ENCODE data around the gene TUBD1. TPM values are rescaled to one million over a fixed set of nuclear protein-coding genes. Genes with fewer than 3 reads are reported as not detected.
"Not testable (repeated sequence)": the region's sequence is repeated elsewhere in the genome, so short reads cannot be mapped to it uniquely, and the experiment has no call there.

Gene TUBD1
- total RNA-seq, 1 experiment from 2014 or later: 7.3 TPM

DNA sequence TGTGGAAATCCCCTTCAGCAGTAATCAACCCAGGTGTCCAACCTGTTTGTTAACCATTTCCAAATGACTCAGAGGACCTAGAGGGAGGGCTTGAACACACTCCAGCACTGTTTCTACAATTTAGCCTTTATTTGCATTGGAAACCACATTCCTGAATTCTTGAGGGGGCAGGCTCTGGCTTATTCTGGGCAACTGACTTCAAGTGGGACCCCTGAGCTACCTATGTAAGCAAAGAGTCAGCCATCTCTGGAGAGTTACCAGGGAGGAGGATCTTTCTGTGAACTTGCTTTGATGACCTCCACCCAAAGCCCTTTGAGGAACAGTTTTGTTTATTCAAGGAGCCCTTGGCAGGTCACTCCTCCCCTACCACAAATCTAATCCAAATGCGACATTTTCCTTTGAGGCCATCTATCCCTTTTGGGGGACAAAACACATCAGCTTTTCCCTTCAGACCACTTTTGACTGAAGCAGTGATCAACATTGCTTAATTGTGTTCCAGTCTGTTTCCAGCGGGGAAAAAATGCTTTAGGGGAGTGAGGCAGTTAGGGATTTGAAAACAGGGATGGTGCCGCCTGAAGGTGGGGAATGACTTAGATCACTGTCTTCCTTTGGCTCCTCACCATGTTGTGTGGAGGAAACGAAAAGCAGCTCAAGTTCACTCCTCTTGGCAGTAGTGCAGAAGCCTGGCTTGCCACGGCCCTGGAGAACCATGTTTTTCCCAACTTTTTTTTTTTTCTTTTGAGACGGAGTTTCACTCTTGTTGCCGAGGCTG is 46.2 kb downstream of the TUBD1 start:
- no peaks in the 10 kb centered on the region for H3K36me3 ChIP-seq (ENCODE audit: insufficient read depth, low read length)
- no peak overlapping the region for H3K4me2 ChIP-seq (ENCODE audit: low read depth, low read length, poor library complexity, severe bottlenecking)
- DNase-seq: no peak
- H3K9ac ChIP-seq (ENCODE audit: low read length): no peak overlapping the region
- H3K27ac ChIP-seq (ENCODE audit: low read length): no peak overlapping the region
- H3K27me3 ChIP-seq (ENCODE audit: low read length): no peaks in the 10 kb centered on the region
- H3K4me3 ChIP-seq (ENCODE audit: low read length): no peak overlapping the region
- H3K9me3 ChIP-seq (ENCODE audit: low read length): no peaks in the 10 kb centered on the region
- no peaks in the 10 kb centered on the region for H3K79me2 ChIP-seq (ENCODE audit: low read length)
- peaks cover 20% of the 10 kb centered on the region for H3K4me1 ChIP-seq (ENCODE audit: low read length)
- no peak overlapping the region for H2AFZ ChIP-seq (ENCODE audit: low read length)
- no peaks in the 10 kb centered on the region for H4K20me1 ChIP-seq (ENCODE audit: insufficient read depth, low read depth, low read length)
- H3K9me2 ChIP-seq (replicated peaks; ENCODE audit: insufficient read depth, low read length): no peaks in the 10 kb centered on the region

DNA sequence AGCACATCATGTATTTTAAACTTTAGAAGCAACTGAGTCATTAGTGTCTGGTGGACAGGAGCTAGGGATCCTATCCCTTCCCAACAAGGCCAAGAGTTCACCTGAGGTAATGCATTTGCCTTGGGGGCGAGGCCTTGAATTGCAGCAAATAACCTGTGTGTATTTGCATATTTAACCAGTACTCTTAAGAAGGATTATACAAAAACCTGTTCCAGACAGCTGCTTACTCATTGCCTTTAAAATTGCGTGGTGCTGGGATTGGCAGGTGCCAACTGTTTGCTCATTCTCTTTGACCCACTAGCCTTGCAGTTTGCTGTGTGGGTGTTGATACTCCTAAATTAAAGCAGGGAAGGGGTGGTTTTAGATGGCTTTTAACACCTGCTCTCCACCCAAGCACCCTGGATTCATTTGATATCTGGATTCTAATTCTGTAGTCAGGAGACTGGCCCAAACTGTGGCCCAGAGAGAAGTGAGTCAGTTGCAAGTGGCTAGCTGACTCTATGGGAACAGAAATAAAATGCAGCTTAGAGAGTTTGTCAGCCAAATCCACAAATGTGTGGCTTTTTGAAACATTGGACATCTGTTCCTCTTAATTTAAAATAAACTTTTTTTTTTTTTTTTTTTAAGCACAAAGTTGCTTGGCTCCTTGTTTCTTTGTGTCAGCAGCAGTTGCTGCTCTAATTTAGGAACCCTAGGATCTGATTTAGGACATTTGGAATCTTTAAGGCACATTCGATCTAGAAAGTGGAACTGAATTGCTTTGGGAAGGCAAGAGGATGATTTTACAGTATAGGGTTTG is 46.9 kb downstream of the TUBD1 start:
- no peak overlapping the region for H3K9ac ChIP-seq (ENCODE audit: low read length)

DNA sequence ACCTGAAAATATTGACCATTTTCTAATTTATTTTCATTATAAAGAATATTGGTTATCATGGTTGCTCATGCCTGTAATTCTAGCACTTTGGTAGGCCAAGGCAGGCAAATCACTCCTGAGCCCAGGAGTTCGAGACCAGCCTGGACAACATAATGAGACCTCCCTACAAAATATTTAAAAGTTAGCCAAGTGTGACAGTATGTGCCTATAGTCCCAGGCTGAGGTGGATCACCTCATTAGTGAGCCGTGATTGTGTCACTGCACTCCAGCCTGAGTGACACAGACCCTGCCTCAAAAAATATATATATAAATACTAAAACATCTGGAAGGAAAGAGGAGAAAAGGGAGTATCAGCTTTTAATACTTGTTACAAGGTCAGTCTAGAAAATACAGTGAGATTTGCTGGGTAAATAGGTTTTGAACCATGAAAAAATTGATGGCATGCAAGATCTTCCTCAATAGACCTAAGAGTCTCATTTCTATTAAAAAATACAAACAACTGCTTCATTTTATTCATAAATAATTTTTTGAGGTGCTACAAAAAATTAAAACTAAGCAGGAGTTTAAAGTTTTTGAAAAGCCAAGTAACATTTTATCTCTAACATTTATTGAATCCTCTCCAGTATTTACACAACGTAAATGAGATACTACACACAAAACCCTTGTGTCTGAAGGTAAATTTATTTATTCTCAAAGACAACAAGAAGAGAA is 47.7 kb downstream of the TUBD1 start:
- H4K20me1 ChIP-seq (ENCODE audit: insufficient read depth, low read depth, low read length): no peaks in the 10 kb centered on the region
- no peak overlapping the region for H3K9ac ChIP-seq (ENCODE audit: low read length)
- H3K36me3 ChIP-seq (ENCODE audit: insufficient read depth, low read length): peaks cover 9% of the 10 kb centered on the region; the same call in 1 of the 2 replicates
- no peaks in the 10 kb centered on the region for H3K9me3 ChIP-seq (ENCODE audit: low read length)
- no peaks in the 10 kb centered on the region for H3K79me2 ChIP-seq (ENCODE audit: low read length)
- no peak overlapping the region for H3K27ac ChIP-seq (ENCODE audit: low read length)
- no peak overlapping the region for H3K4me3 ChIP-seq (ENCODE audit: low read length)
- H3K27me3 ChIP-seq (ENCODE audit: low read length): no peaks in the 10 kb centered on the region
- peaks cover 31% of the 10 kb centered on the region for H3K4me1 ChIP-seq (ENCODE audit: low read length)
- H2AFZ ChIP-seq (ENCODE audit: low read length): no peak overlapping the region
- H3K4me2 ChIP-seq (ENCODE audit: low read depth, low read length, poor library complexity, severe bottlenecking): peak overlapping the region; percentile 27
- no peak for DNase-seq
- no peaks in the 10 kb centered on the region for H3K9me2 ChIP-seq (replicated peaks; ENCODE audit: insufficient read depth, low read length)

More for the DNA sequence above, 46.9 kb downstream of the TUBD1 start:
- H3K9me3 ChIP-seq (ENCODE audit: low read length): no peaks in the 10 kb centered on the region
- no peak for DNase-seq
- peaks cover 23% of the 10 kb centered on the region for H3K4me1 ChIP-seq (ENCODE audit: low read length)
- no peak overlapping the region for H2AFZ ChIP-seq (ENCODE audit: low read length)
- H3K27me3 ChIP-seq (ENCODE audit: low read length): no peaks in the 10 kb centered on the region
- no peak overlapping the region for H3K27ac ChIP-seq (ENCODE audit: low read length)
- H3K79me2 ChIP-seq (ENCODE audit: low read length): no peaks in the 10 kb centered on the region
- peaks cover 2% of the 10 kb centered on the region; the same call in 1 of the 2 replicates for H3K36me3 ChIP-seq (ENCODE audit: insufficient read depth, low read length)
- H3K4me2 ChIP-seq (ENCODE audit: low read depth, low read length, poor library complexity, severe bottlenecking): peak overlapping the region; percentile 27
- no peaks in the 10 kb centered on the region for H3K9me2 ChIP-seq (replicated peaks; ENCODE audit: insufficient read depth, low read length)
- H3K4me3 ChIP-seq (ENCODE audit: low read length): no peak overlapping the region
- no peaks in the 10 kb centered on the region for H4K20me1 ChIP-seq (ENCODE audit: insufficient read depth, low read depth, low read length)

DNA sequence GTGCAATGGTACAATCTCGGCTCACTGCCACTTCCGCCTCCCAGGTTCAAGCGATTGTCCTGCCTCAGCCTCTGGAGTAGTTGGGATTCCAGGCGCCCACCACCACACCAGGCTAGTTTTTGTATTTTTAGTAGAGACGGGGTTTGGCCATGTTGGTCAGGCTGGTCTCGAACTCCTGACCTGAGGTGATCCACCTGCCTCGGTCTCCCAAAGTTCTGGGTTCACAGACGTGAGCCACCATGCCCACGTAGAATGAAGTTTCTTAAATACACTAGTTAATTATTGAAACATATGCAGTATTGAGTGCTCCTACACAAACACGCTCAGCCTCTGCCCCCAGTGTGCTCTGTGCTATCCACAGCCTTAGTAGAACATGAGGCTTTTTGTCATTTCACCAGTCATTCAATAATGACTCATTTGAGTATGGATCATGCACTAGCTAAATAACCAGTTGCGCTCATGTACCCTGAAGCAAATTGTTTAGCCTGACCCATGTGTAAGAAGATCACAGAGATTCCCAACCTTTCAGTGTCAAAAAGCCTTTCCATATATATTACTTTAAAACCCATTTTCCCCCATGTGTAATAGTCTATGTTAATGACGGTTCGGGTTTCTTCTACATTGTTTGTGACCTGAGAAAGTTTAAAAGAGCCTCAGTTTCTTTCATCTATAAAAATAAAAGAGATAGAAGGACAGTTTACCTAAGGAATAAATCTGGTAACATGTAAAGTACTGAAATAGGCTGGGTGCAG is 49.7 kb downstream of the TUBD1 start:
- H3K27ac ChIP-seq (ENCODE audit: low read length): no peak overlapping the region
- H3K9me3 ChIP-seq (ENCODE audit: low read length): no peaks in the 10 kb centered on the region
- peaks cover 18% of the 10 kb centered on the region for H3K36me3 ChIP-seq (ENCODE audit: insufficient read depth, low read length)
- H2AFZ ChIP-seq (ENCODE audit: low read length): no peak overlapping the region
- H4K20me1 ChIP-seq (ENCODE audit: insufficient read depth, low read depth, low read length): no peaks in the 10 kb centered on the region
- H3K27me3 ChIP-seq (ENCODE audit: low read length): no peaks in the 10 kb centered on the region
- H3K4me1 ChIP-seq (ENCODE audit: low read length): peaks cover 50% of the 10 kb centered on the region
- H3K9ac ChIP-seq (ENCODE audit: low read length): no peak overlapping the region
- H3K79me2 ChIP-seq (ENCODE audit: low read length): no peaks in the 10 kb centered on the region
- no peaks in the 10 kb centered on the region for H3K9me2 ChIP-seq (replicated peaks; ENCODE audit: insufficient read depth, low read length)
- no peak overlapping the region for H3K4me3 ChIP-seq (ENCODE audit: low read length)
- no peak overlapping the region for H3K4me2 ChIP-seq (ENCODE audit: low read depth, low read length, poor library complexity, severe bottlenecking)
- DNase-seq: no peak

DNA sequence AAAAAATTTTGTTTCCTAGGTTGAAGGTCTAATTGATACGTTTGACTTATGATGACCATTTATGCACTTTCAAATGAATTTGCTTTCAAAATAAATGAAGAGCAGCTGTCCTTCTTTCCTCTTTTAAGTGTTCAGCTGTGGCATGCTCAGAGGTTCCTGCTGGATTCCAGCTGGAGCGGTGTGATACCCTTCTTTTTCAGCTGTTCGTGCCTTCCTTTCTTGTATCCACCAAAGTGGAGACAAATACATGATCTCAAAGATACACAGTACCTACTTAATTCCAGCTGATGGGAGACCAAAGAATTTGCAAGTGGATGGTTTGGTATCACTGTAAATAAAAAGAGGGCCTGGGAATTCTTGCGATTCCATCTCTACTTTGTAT is 50.9 kb downstream of the TUBD1 start:
- not testable (repeated sequence) for H3K79me2 ChIP-seq (ENCODE audit: low read length); H3K4me3 ChIP-seq (ENCODE audit: low read length); H3K9me2 ChIP-seq (replicated peaks; ENCODE audit: insufficient read depth, low read length); H3K4me2 ChIP-seq (ENCODE audit: low read depth, low read length, poor library complexity, severe bottlenecking); H3K27me3 ChIP-seq (ENCODE audit: low read length); H3K9ac ChIP-seq (ENCODE audit: low read length); H2AFZ ChIP-seq (ENCODE audit: low read length); H4K20me1 ChIP-seq (ENCODE audit: insufficient read depth, low read depth, low read length); H3K9me3 ChIP-seq (ENCODE audit: low read length); H3K27ac ChIP-seq (ENCODE audit: low read length); DNase-seq
- Histone ChIP-seq H3K36me3 (ENCODE audit: insufficient read depth, low read length) (peaks cover 18% of the 10 kb centered on the region), H3K4me1 (ENCODE audit: low read length) (peaks cover 62% of the 10 kb centered on the region)

DNA sequence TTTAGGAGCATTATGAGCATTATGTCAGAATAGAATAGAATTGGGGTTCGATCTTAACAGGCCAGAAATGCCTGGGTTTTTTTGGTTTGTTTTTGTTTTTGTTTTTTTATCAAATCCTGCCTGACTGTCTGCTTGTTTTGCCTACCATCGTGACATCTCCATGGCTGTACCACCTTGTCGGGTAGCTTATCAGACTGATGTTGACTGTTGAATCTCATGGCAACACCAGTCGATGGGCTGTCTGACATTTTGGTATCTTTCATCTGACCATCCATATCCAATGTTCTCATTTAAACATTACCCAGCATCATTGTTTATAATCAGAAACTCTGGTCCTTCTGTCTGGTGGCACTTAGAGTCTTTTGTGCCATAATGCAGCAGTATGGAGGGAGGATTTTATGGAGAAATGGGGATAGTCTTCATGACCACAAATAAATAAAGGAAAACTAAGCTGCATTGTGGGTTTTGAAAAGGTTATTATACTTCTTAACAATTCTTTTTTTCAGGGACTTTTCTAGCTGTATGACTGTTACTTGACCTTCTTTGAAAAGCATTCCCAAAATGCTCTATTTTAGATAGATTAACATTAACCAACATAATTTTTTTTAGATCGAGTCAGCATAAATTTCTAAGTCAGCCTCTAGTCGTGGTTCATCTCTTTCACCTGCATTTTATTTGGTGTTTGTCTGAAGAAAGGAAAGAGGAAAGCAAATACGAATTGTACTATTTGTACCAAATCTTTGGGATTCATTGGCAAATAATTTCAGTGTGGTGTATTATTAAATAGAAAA is 51.5 kb downstream of the TUBD1 start:
- H3K4me1 ChIP-seq (ENCODE audit: low read length): peaks cover 66% of the 10 kb centered on the region
- not testable (repeated sequence) for H3K9me3 ChIP-seq (ENCODE audit: low read length); H3K27ac ChIP-seq (ENCODE audit: low read length); H3K4me3 ChIP-seq (ENCODE audit: low read length); H3K9ac ChIP-seq (ENCODE audit: low read length); H2AFZ ChIP-seq (ENCODE audit: low read length); DNase-seq; H3K79me2 ChIP-seq (ENCODE audit: low read length); H4K20me1 ChIP-seq (ENCODE audit: insufficient read depth, low read depth, low read length); H3K9me2 ChIP-seq (replicated peaks; ENCODE audit: insufficient read depth, low read length); H3K27me3 ChIP-seq (ENCODE audit: low read length)
- H3K4me2 ChIP-seq (ENCODE audit: low read depth, low read length, poor library complexity, severe bottlenecking): peak overlapping the region; percentile 65
- H3K36me3 ChIP-seq (ENCODE audit: insufficient read depth, low read length): peaks cover 18% of the 10 kb centered on the region

DNA sequence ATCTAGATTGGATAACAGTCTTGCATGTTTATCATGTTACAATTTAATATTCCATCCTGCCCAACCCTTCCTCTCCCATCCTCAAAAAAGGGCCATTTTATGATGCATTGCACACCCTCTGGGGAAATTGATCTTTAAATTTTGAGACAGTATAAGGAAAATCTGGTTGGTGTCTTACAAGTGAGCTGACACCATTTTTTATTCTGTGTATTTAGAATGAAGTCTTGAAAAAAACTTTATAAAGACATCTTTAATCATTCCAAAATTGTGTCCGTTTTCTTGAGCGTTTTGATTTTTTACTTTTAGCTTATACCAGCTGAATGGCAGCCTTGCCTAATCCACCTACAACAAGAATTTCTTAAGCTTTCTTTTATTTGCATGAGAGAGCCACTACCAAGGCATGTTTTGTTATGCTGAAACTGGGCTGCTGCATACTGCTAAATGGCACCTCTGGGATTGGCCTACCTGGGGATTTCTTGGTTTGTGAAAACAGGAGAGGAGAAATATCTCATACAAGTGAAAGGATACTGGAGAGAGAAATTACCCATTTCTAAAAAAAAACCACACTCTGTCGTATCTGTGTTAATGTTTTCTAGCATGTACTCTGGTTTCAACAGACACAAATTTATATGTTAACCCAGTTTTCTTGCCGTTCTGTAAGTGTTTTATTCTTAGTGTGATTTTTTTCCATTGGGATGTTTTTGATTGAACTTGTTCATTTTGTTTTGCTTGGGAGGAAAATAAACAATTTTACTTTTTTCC is 52.2 kb downstream of the TUBD1 start:
- Histone ChIP-seq H3K36me3 (ENCODE audit: insufficient read depth, low read length) (peaks cover 18% of the 10 kb centered on the region), H3K9ac (ENCODE audit: low read length) (no peak overlapping the region), H3K9me3 (ENCODE audit: low read length) (no peaks in the 10 kb centered on the region), H3K27ac (ENCODE audit: low read length) (no peak overlapping the region), H4K20me1 (ENCODE audit: insufficient read depth, low read depth, low read length) (no peaks in the 10 kb centered on the region), H3K4me3 (ENCODE audit: low read length) (no peak overlapping the region), H2AFZ (ENCODE audit: low read length) (no peak overlapping the region), H3K27me3 (ENCODE audit: low read length) (no peaks in the 10 kb centered on the region), H3K79me2 (ENCODE audit: low read length) (no peaks in the 10 kb centered on the region), H3K4me1 (ENCODE audit: low read length) (peaks cover 60% of the 10 kb centered on the region), H3K9me2 (replicated peaks; ENCODE audit: insufficient read depth, low read length) (no peaks in the 10 kb centered on the region), H3K4me2 (ENCODE audit: low read depth, low read length, poor library complexity, severe bottlenecking) (peak overlapping the region; percentile 65)
- no peak for DNase-seq

Data from Karpas-422 (cell line).